ENCODE data around the gene LDLRAD2.

DNA sequence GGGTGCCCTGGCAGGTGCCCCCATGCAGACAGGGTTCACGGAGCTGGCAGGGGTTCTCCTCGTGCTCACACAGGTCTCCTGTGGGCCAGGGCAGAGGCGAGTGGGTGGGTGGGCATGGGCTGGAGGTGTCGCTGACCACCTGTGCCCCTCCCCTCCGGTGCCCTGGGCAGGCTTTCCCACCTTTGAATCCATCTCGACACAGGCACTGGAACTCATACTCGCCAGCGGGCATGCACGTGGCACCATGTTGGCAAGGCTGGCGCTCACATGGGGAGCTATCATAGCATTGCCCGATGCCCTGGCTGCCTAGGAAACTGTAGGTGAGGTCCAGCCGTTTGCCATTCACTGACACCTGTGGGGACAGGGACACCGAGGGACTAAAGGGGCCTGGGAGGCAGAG is 16.0 kb downstream of the LDLRAD2 start:
- no peak for TF ChIP-seq CTCF (IDR thresholded peaks at IDR 0.05)
- TF ChIP-seq POLR2A (IDR thresholded peaks at IDR 0.05): no peak
